Natural killer cell (primary cell): Measurements from ENCODE around the gene RIC1. TPM values are rescaled to one million over a fixed set of nuclear protein-coding genes. Genes with fewer than 3 reads are reported as not detected.

Experiments
- ATAC-seq, 3 donors: fragments of 150-1000 bp in 2 of 3; fragments of 200-7000 bp in 1 of 3; cut with Tn5 transposase; 1 replicate in 1 of 3; 2 replicates in 2 of 3; pipeline ENCODE4 v1.10.0; 2021; ENCODE audit warnings: mild to moderate bottlenecking in 2 of 3, moderate library complexity in 2 of 3
- DNase-seq, 2 donors: peaks; one replicate each; pipeline versions ENCODE4 v3.0.0 to v3.0.0-alpha.2; 2013 to 2021; ENCODE audit warnings: mixed read lengths in 1 of 2
- H3K27ac ChIP-seq: one replicate; pipeline ENCODE4 v1.5.1; 2013; ENCODE audit warnings: mild to moderate bottlenecking, low read length
- H3K27me3 ChIP-seq: one replicate; pipeline ENCODE4 v1.6.1; 2013; ENCODE audit warnings: low read length; ENCODE audit not compliant: control insufficient read depth, insufficient read depth
- H3K36me3 ChIP-seq: one replicate; pipeline ENCODE4 v1.6.1; 2013; ENCODE audit warnings: low read length; ENCODE audit not compliant: control insufficient read depth, insufficient read depth
- H3K4me1 ChIP-seq: one replicate; pipeline ENCODE4 v1.6.1; 2013; ENCODE audit warnings: low read length; ENCODE audit not compliant: control insufficient read depth, insufficient read depth
- H3K4me3 ChIP-seq: one replicate; pipeline ENCODE4 v1.5.1; 2013; ENCODE audit warnings: low read length
- H3K9me3 ChIP-seq: one replicate; pipeline ENCODE4 v1.6.1; 2013; ENCODE audit warnings: low read length; ENCODE audit not compliant: control insufficient read depth, insufficient read depth
- H3K27ac Mint-ChIP-seq, 2 donors: one replicate each; pipeline ENCODE4 v1.8.0; 2022; ENCODE audit warnings: mild to moderate bottlenecking in 2 of 2, mixed read lengths in 2 of 2, moderate library complexity in 1 of 2
- H3K27me3 Mint-ChIP-seq, 2 donors: one replicate each; pipeline ENCODE4 v1.8.0; 2022; ENCODE audit warnings: low read depth in 2 of 2, mixed read lengths in 2 of 2
- H3K36me3 Mint-ChIP-seq: one replicate; pipeline ENCODE4 v1.8.0; 2022; ENCODE audit warnings: mixed read lengths
- H3K4me1 Mint-ChIP-seq, 2 donors: one replicate each; pipeline ENCODE4 v1.8.0; 2022; ENCODE audit warnings: mixed read lengths in 2 of 2
- H3K4me3 Mint-ChIP-seq: one replicate; pipeline ENCODE4 v1.8.0; 2022; ENCODE audit warnings: mild to moderate bottlenecking, moderate library complexity, mixed read lengths
- H3K9me3 Mint-ChIP-seq, 2 donors: one replicate each; pipeline ENCODE4 v1.8.0; 2022; ENCODE audit warnings: mixed read lengths in 2 of 2
- CTCF ChIP-seq: fragments of 200-600 bp; IDR thresholded peaks from one replicate; pipeline ENCODE4 v1.8.0; 2022; ENCODE audit warnings: antibody characterized with exemption
- WGBS: methylation state at CpG from one replicate; pipeline ENCODE4 v1.1.7; 2013; ENCODE audit warnings: missing lambda C conversion rate; ENCODE audit not compliant: insufficient coverage; 5-methylcytosine and 5-hydroxymethylcytosine counted together
- intact Hi-C: fragments of 100-400 bp; cut with micrococcal nuclease; formaldehyde crosslinking; loops from one replicate; pipeline ENCODE4 v1.14.2; 2022
- total RNA-seq, 4 donors: library from RNA; stranded (reverse); fragments of 120-200 nt in 1 of 4; gene quantifications; one replicate each; pipeline versions ENCODE4 v1.2.3 to v1.2.4, GENCODE V29; 2013 to 2022

The RIC1 gene
- total RNA-seq, 3 donors from 2014 or later (not counting 1 experiment from before 2014, with no cell fraction given) = 23.5 to 33.9 (median 31.8) TPM

GRCh38 chr9:5592904-5593303, 36.0 kb upstream of the RIC1 start:
- Mint-ChIP-seq H3K9me3 (no peaks in the 10 kb centered on the region), H3K27ac (no peak overlapping the region), H3K36me3 (no peaks in the 10 kb centered on the region), H3K4me1 (no peaks in the 10 kb centered on the region), H3K4me3 (no peak overlapping the region), H3K27me3 (no peaks in the 10 kb centered on the region)
- 97% methylated on average over 4 of the region's 5 CpGs for WGBS
- ATAC-seq (no peak), DNase-seq (no peak)
- Histone ChIP-seq H3K36me3 (no peaks in the 10 kb centered on the region), H3K27ac (no peak overlapping the region), H3K9me3 (no peaks in the 10 kb centered on the region), H3K27me3 (no peaks in the 10 kb centered on the region), H3K4me1 (no peaks in the 10 kb centered on the region), H3K4me3 (no peak overlapping the region)
- TF ChIP-seq CTCF = no peak
- intact Hi-C loops = loop anchor here (5.0 kb wide), 1 partner anchor 141 kb away; the partner anchor contains the start of gene CD274

DNA sequence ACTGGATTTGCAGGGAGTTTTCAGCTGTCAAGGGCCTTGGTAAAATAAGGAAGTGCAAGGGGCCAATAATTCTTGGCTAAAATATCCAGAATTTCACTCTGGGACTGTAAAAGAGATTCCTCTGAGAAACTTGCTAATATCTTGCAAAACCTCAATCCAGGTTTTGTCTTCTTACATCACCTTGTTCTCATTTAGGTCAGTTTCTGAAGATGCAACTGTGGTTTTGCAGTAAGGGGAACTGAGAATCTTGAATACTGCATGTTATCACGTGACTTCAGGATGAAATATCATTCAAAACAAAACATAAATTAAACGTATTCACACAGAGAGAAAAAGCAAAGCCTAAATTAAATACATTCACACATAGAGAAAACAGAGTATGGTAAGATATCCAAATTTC, 35.0 kb upstream of the RIC1 start:
- Histone ChIP-seq H3K4me3 (no peak overlapping the region), H3K4me1 (no peaks in the 10 kb centered on the region), H3K36me3 (no peaks in the 10 kb centered on the region), H3K27ac (no peak overlapping the region), H3K27me3 (no peaks in the 10 kb centered on the region), H3K9me3 (no peaks in the 10 kb centered on the region)
- H3K4me1 Mint-ChIP-seq = no peaks in the 10 kb centered on the region
- WGBS = no CpG with 5 or more reads among the region's 2 CpGs
- no peak overlapping the region for H3K4me3 Mint-ChIP-seq
- no peak for TF ChIP-seq CTCF
- no peak overlapping the region for H3K27ac Mint-ChIP-seq
- H3K36me3 Mint-ChIP-seq = no peaks in the 10 kb centered on the region
- no peak for DNase-seq
- no peaks in the 10 kb centered on the region for H3K27me3 Mint-ChIP-seq
- intact Hi-C loops = loop anchor here (5.0 kb wide), 1 partner anchor 142 kb away; the partner anchor contains the start of gene CD274
- ATAC-seq = no peak
- H3K9me3 Mint-ChIP-seq = no peaks in the 10 kb centered on the region

GRCh38 chr9:5596173-5596572, 32.7 kb upstream of the RIC1 start:
- intact Hi-C loops = no loop called here
- no peak overlapping the region for H3K4me3 ChIP-seq
- peaks cover 7 to 12% of the 10 kb centered on the region in 2 donors for H3K4me1 Mint-ChIP-seq
- no peaks in the 10 kb centered on the region for H3K36me3 ChIP-seq
- WGBS = 32% methylated on average over 2 of the region's 2 CpGs
- H3K9me3 Mint-ChIP-seq = no peaks in the 10 kb centered on the region
- no peak for TF ChIP-seq CTCF
- no peak for ATAC-seq
- H3K9me3 ChIP-seq = no peaks in the 10 kb centered on the region
- H3K27me3 Mint-ChIP-seq = no peaks in the 10 kb centered on the region
- no peak overlapping the region for H3K27ac ChIP-seq
- peaks cover 4% of the 10 kb centered on the region for H3K4me1 ChIP-seq
- no peaks in the 10 kb centered on the region for H3K27me3 ChIP-seq
- no peak for DNase-seq
- H3K4me3 Mint-ChIP-seq = no peak overlapping the region
- no peaks in the 10 kb centered on the region for H3K36me3 Mint-ChIP-seq
- no peak overlapping the region for H3K27ac Mint-ChIP-seq
